ENCODE results near the gene TXNRD2.

The TXNRD2 gene

GRCh38 chr22:19876941-19877625, 64.5 kb downstream of the TXNRD2 start:
- no peak for DNase-seq (ENCODE audit: low read depth, low spot score)

- no peak for DNase-seq (ENCODE audit: low read depth, low spot score)
These were observed 65.2 kb downstream of the TXNRD2 start for GRCh38 chr22:19876314-19876940.

DNA sequence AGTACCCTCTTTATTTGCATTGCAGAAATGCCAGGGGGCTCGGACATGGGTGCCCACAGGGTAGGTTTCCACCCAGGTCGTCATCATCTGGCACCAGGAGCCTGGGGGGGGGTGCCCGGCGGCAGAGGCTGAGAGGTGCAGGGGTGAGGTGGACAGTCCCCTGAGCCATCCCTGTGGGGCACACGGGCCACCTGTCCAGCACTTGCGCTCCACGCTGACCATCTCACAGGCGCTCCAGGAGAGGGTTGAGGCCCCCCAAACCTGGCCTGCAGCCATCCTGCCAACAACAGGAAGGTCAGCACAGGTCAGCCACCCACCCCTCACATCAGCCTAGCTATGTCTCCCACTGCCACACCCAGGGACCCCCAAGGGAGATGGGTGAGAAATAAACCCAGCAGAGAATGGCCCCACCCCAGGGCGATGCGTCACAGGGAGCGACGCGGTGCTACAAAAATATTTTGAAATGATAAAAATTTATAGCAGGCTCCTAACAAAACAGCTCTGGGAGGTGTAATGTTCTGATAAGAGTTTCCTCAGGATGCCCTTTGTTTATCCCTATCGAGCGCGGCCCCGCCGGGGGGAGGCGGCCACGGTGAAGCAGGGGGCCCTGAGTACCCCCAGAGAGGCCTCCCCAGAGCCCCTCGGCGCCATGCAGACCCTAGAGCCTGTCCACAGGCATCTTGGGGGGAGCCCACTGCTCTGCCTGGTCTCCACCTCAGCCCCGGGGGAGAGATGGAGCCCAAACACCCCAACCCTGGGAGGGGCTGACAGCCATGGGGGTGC, 65.9 kb downstream of the TXNRD2 start:
- no peak for DNase-seq (ENCODE audit: low read depth, low spot score)

DNA sequence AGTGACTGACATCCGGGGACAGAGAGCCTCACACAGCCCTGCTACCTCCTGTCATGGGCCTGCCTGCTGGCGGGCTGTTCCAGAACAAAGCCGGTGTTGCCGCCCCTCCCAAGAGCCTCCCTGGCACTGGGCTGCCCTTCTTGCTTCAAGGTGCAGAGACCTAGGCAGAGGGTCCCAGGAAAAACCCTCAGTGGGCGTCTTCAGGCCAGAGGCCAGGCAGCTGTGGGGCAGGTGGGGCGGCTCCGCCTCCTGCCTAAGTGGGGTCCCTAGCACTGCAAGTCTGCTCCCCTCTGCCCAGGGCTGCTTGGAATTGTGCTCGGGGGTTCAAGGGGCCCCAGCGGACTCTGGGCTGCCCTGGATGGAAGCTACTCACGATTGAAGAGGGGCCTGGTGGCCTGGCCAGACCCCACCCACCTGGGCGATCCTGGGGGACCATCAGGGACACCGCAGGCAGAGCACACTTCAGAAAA, 66.5 kb downstream of the TXNRD2 start:
- DNase-seq (ENCODE audit: low read depth, low spot score): no peak

DNA sequence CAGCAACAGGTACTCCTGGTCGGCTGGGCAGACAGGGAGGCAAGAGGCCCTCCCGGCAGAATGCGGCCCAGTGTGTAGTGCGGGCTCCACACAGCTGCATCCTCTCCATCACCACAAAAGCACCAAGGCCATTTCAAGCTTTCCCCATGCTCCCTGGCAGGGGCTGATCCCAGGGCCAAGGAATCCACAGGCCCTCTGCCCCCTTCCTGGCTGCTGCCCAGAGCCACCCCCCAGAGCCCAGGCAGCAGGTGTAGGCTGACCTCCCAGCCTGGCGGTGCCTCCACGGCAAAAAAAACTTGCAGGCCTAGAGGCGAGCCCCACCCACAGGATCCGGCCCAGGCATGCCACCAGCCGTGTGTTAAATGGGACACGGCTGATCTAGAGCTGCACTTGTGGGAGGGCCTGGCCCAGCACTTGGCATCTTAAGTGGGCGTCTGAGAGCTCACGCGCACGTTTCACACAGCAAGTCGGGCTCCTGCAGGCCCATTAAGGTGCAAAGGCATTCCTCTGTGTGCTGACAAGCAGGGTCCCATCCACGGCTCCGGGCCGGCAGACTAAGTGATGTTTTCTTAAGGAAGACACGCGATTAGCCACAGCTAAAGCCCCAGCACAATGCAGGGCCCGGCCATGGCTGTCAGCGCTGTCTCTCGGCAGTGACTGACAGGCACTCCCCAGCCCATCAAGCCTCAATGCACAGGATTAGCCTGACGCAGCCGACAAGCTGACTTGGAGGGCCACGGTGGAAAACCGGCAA, 67.1 kb downstream of the TXNRD2 start:
- DNase-seq (ENCODE audit: low read depth, low spot score): no peak

DNA sequence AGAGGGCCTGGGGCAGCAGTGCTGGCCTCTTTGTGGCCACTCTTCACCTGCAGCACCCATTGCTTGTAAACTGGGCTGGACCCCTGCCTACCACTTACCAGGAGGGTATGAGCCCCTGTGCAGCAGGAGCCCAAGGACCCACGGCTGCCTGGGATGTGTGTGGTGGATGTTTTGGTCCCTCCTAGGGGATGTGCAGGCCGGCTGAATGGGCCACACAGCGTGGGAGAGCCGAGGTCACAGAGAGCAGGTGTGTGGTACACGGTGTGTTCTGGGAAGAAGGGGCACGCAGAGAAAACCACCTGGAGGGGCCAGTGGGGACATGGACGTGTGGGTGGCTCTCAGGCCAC, 67.7 kb downstream of the TXNRD2 start:
- no peak for DNase-seq (ENCODE audit: low read depth, low spot score)

DNA sequence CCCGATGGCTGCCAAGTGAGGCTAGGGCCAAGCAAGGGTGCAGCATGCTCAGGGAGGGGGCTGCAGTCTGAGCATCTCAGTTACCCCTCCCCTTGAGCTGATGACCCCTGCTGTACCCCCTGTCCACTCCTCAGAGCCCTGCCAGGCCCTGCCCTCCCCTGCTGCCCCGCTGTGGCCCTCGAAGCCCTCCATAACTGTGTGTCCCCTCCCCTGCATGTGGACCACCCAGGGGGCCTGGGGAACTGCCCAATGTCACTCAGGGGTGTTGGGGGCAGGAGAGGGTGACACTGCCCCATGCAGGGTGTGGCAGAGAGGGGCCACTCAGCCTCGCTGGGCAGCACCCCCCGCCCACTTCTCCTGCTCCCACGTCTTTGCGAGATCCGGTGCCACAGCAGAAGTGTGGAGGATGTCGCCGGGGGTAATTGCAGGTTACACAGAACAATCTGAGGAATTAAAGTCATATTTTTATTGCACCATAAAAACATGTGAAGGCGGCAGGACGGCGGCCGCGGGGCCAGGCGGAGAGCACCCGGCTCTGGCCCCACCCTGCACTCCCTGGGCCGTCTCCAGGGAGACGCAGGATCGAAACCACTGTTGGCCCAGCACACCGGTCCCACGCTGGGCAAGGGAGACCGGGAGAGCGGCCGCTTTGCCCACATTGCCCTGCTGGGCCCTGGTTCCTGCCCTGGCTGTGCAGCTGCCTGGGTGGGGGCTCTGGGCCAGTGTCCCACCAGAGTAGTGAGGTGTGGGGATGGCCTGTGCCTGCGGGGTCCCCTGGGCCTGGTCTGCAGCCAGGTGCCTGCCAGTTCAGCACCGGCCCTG, 68.3 kb downstream of the TXNRD2 start:
- no peak for DNase-seq (ENCODE audit: low read depth, low spot score)

- DNase-seq (ENCODE audit: low read depth, low spot score): no peak
These were observed 68.9 kb downstream of the TXNRD2 start for GRCh38 chr22:19872779-19873137.

DNA sequence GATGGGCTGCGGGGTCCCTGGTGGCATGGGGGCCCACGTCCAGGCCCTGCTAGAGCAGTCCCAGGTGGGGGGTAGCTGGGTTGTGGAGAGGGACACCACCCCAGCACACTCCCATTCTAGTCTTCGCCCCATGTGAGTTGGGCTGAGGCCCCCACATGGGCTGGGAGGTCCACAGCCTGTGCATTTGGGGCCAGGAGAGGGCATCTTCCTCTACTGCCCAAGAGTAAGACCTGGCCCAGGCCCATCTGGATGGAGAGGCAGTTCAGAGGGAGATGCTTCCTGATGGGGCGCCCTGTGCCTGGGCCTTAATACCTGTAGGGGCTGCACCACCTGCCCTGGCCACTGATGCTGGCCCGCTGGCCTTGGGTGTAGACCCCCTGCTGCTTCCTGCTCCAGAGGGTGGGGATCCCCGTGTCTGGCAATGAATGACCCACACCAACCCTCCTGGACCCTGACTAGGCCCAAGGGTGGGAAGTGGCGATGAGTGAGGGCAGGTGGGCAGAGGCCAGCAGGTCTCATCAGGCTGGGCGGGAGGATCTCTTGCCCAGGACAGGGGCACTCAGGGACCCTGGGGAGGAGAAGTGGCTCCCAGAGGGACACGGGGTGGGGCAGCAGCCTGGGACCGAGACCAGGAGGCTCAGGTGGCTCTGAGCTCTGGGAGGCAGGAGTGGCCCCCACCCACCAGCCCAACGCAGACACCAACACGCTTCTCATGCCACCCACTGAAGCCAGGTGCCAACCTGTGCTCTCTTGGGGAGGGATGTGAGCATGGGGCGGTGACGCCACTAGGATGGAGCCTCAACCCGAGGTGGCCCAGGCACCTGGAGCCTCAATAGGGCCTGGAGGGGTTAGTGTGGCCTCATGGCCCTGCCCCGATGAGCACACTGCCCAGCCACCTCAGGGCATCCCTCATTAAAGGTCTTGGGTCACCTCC, 69.5 kb downstream of the TXNRD2 start:
- no peak for DNase-seq (ENCODE audit: low read depth, low spot score)

- no peak for DNase-seq (ENCODE audit: low read depth, low spot score)
These were observed 70.4 kb downstream of the TXNRD2 start for GRCh38 chr22:19871023-19871844.

DNA sequence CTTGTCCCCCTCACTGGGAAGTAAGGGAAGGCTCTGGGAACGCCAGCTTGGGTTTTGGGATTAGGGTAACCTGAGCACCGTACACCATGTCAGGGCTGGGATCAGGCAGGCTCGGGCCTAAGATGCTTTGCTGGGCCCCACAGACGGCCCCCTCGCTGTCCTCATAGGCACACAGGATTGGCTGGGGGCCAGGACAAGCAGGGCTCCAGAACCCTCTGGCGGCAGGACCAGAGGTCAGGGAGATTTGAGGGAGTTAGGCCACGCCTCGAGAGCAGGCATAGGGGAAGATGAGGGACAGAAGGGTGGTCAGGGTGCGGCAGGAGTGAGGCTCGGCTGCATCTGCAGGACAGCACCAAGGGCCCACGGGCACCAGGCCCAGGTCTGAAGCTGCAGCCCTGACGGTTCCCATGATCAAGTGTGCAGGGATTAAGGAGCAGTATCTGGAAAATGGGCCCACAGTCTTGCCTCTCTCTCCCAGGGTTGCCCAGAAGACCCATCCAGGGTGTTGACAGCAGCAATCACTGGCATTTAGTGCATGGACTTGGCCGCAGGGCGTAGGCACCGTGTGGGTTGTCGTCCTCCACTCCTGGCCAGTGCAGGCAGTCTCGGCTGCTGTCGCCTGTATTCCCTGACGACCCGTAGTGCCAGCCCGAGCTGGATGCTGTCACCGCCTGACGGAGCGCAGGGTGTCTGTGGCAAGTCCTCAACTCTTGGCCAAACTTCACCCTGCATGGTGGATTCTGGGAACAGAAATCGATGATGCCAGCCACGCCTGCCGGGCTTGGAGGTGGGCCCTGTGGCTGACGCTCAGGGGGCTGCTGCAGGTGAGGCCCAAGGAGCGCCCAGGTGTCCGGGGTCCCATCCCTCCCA, 71.2 kb downstream of the TXNRD2 start:
- no peak for DNase-seq (ENCODE audit: low read depth, low spot score)

GRCh38 chr22:19869497-19870152, 72.0 kb downstream of the TXNRD2 start:
- DNase-seq (ENCODE audit: low read depth, low spot score): no peak

DNA sequence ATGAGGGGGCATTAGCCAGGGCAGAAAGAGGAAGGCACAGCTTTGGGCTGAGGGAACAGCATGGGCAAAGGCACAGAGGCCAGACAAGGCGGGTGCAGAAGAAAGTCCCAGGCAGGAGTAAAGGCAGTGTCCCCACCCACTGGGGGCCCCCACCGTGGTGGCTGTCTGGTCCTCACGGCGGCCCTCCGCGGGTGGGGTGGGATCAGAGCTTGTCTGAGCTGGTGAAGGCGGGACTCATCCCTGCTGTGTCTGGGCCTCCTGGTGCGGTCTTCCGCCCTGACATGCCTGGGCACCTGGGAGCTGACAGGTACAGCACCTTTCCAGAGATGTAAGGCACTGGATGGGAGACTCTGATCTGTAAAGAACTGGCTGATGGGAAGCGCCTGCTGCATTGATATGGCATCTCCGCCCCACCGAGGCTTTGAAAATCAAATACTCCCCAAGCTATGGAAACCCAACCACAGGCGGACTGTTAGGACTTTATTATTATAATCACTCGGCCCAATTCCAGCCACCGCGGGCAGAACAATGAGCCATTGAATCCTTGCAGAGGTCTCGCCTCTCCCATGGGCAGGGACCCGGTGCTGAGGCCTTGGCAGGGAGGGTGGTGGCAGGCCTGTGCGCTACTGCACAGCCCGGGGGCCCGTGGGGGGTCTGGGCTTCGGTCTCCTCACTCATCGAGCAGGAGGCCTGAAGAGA, 72.7 kb downstream of the TXNRD2 start:
- DNase-seq (ENCODE audit: low read depth, low spot score): no peak

DNA sequence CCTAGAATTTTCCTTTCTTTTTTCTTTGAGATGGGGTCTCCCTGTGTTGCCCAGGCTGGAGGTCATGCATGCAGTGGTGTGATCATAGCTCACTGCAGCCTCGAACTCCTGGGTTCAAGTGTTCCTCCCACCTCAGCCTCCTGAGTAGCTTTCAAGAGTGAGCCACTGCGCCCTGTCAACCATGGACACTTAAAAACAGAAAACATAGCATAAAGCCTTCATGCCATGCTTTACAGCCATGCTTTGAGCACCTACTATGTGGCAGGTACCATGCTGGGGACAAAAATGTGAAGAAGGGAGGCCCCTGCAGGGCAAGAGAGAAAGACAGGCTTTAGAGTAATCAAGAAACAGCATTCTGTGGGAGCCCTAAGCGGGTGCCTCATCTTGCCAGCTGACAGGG, 73.3 kb downstream of the TXNRD2 start:
- DNase-seq (ENCODE audit: low read depth, low spot score): no peak

DNA sequence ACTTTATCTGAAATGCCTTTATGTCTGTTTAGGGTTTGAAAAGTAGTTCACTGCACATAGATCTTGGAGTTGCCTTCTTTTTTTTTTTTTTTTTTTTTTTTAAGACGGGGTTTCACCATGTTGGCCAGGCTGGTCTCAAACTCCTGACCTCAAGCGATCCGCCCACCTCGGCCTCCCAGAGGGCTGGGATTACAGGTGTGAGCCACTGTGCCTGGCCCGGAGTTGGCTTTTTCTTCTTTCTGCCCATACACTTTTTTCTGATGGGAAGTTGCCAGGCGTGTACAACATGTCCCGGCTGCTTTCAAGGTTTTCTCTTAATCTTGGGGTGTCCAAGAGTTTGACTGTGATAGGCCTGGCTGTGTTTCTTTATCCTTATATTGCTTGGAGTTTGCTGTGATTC, 74.0 kb downstream of the TXNRD2 start:
- no peak for DNase-seq (ENCODE audit: low read depth, low spot score)

- DNase-seq (ENCODE audit: low read depth, low spot score): no peak
These were observed 75.0 kb downstream of the TXNRD2 start for GRCh38 chr22:19866665-19867009.

DNA sequence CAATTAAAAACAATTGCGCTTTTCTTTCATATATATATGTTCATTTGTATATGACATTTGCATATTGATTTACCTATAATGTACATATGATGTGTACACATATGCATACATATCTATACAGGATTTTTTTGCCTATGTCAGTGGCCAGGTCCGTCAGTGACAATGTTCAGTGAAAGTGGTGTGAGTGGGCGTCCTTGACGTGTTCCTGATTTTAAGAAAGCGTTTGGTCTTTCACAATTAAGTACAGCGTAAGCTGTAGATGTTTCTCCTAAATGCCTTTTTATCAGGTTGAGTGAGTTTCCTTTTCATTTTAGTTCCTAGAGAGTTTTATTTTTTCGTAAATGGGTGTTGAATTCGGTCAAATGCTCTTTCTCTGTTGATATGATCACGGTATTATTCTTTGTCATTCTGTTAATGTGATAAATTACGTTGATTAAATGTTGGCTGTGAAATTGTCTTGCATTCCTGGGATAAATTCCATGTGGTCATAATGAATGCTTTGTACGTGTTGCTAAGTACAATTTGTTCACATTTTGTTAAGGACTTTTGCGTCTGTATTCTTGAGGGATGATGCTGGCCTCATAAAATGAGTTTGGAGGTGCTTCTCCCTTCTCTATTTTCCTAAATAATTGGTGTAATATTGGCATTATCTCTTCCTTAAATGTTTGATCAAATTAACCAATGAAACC, 76.3 kb downstream of the TXNRD2 start:
- DNase-seq (ENCODE audit: low read depth, low spot score): no peak
